H9 (cell line): ENCODE results near the gene FAM110C. TPM values are rescaled to one million over a fixed set of nuclear protein-coding genes. Genes with fewer than 3 reads are reported as not detected.

Experiments used
- DNase-seq: peaks from one replicate; pipeline ENCODE4 v3.0.0-alpha.2; 2017
- H2AFZ ChIP-seq: one replicate; pipeline ENCODE4 v1.6.1; 2013; ENCODE audit warnings: mild to moderate bottlenecking, low read length, control low read depth, moderate library complexity
- H2AK5ac ChIP-seq: 2 replicates; pipeline ENCODE4 v1.6.1; 2013; ENCODE audit warnings: low read length, control low read depth, mixed read lengths; ENCODE audit not compliant: insufficient read length
- H2BK120ac ChIP-seq: one replicate; pipeline ENCODE4 v1.6.1; 2013; ENCODE audit warnings: low read depth, mild to moderate bottlenecking, low read length, control low read depth, inconsistent platforms; ENCODE audit not compliant: poor library complexity, severe bottlenecking
- H2BK12ac ChIP-seq: 2 replicates; pipeline ENCODE4 v1.6.1; 2013; ENCODE audit warnings: low read length, control low read depth, mixed read lengths, low read depth; ENCODE audit not compliant: insufficient read length
- H2BK15ac ChIP-seq: 2 replicates; pipeline ENCODE4 v1.6.1; 2013; ENCODE audit warnings: low read depth, low read length, control low read depth
- H2BK20ac ChIP-seq: one replicate; pipeline ENCODE4 v1.6.1; 2013; ENCODE audit warnings: low read depth, mild to moderate bottlenecking, low read length, control low read depth, inconsistent platforms; ENCODE audit not compliant: poor library complexity, severe bottlenecking
- H2BK5ac ChIP-seq: 2 replicates; pipeline ENCODE4 v1.6.1; 2013; ENCODE audit warnings: low read length, control low read depth, mixed read lengths; ENCODE audit not compliant: insufficient read length
- H3K14ac ChIP-seq: 2 replicates; pipeline ENCODE4 v1.6.1; 2013; ENCODE audit warnings: low read length, control low read depth; ENCODE audit not compliant: insufficient read depth
- H3K18ac ChIP-seq: 2 replicates; pipeline ENCODE4 v1.6.1; 2013; ENCODE audit warnings: low read depth, mild to moderate bottlenecking, mixed read lengths, low read length, control low read depth; ENCODE audit not compliant: insufficient read length
- H3K23ac ChIP-seq: 2 replicates; pipeline ENCODE4 v1.6.1; 2013; ENCODE audit warnings: low read length, control low read depth, mixed read lengths, low read depth; ENCODE audit not compliant: insufficient read length
- H3K23me2 ChIP-seq: 2 replicates; pipeline ENCODE4 v1.6.1; 2013; ENCODE audit warnings: low read depth, mild to moderate bottlenecking, mixed read lengths, low read length, control low read depth; ENCODE audit not compliant: insufficient read length, poor library complexity, severe bottlenecking
- H3K27ac ChIP-seq: 2 replicates; pipeline ENCODE4 v1.5.1; 2013; ENCODE audit warnings: low read length, control low read depth, mixed read lengths, low read depth; ENCODE audit not compliant: insufficient read length
- H3K27me3 ChIP-seq: 2 replicates; pipeline ENCODE4 v1.6.1; 2013; ENCODE audit warnings: low read length, control low read depth, inconsistent platforms; ENCODE audit not compliant: insufficient read depth
- H3K4ac ChIP-seq: 2 replicates; pipeline ENCODE4 v1.6.1; 2013; ENCODE audit warnings: low read depth, mild to moderate bottlenecking, control low read depth, inconsistent platforms, low read length, moderate library complexity
- H3K4me1 ChIP-seq: 2 replicates; pipeline ENCODE4 v1.6.1; 2013; ENCODE audit warnings: low read length, control low read depth, inconsistent platforms; ENCODE audit not compliant: insufficient read depth
- H3K4me2 ChIP-seq: 2 replicates; pipeline ENCODE4 v1.6.1; 2013; ENCODE audit warnings: low read length, control low read depth, mixed read lengths; ENCODE audit not compliant: insufficient read length, insufficient read depth
- H3K56ac ChIP-seq: 2 replicates; pipeline ENCODE4 v1.6.1; 2013; ENCODE audit warnings: low read depth, mild to moderate bottlenecking, mixed read lengths, low read length, control low read depth; ENCODE audit not compliant: insufficient read length
- H3K79me1 ChIP-seq: 2 replicates; pipeline ENCODE4 v1.6.1; 2013; ENCODE audit warnings: low read depth, mild to moderate bottlenecking, moderate library complexity, low read length, control low read depth, inconsistent platforms; ENCODE audit not compliant: insufficient read depth, poor library complexity, severe bottlenecking
- H3K79me2 ChIP-seq: 2 replicates; pipeline ENCODE4 v1.6.1; 2013; ENCODE audit warnings: low read length, control low read depth, inconsistent platforms; ENCODE audit not compliant: insufficient read depth
- H3K9ac ChIP-seq: 2 replicates; pipeline ENCODE4 v1.6.1; 2013; ENCODE audit warnings: low read length, control low read depth, mixed read lengths; ENCODE audit not compliant: insufficient read length; ENCODE audit errors: extremely low read depth
- H3K9me3 ChIP-seq: one replicate; pipeline ENCODE4 v1.6.1; 2013; ENCODE audit warnings: low read depth, low read length, inconsistent platforms; ENCODE audit not compliant: control insufficient read depth
- H3T11ph ChIP-seq: one replicate; pipeline ENCODE4 v1.6.1; 2013; ENCODE audit warnings: mild to moderate bottlenecking, low read length, control low read depth, inconsistent platforms
- H4K20me1 ChIP-seq: one replicate; pipeline ENCODE4 v1.6.1; 2013; ENCODE audit not compliant: control insufficient read depth, insufficient read length, insufficient read depth
- H4K5ac ChIP-seq: 2 replicates; pipeline ENCODE4 v1.6.1; 2013; ENCODE audit warnings: low read depth, mild to moderate bottlenecking, mixed read lengths, low read length, control low read depth; ENCODE audit not compliant: insufficient read length
- H4K8ac ChIP-seq: replicated peaks from 2 replicates; pipeline ENCODE4 v1.6.1; 2013; ENCODE audit warnings: low read length, control low read depth, mixed read lengths, low read depth; ENCODE audit not compliant: insufficient read length
- H4K91ac ChIP-seq: 2 replicates; pipeline ENCODE4 v1.6.1; 2013; ENCODE audit warnings: low read depth, mild to moderate bottlenecking, moderate library complexity, mixed read lengths, low read length, control low read depth; ENCODE audit not compliant: insufficient read length
- H3K27ac Mint-ChIP-seq, 3 experiments: 2 replicates in 2 of 3; 3 replicates in 1 of 3; pipeline ENCODE4 v1.8.0; 2020 to 2021; ENCODE audit warnings: mixed read lengths in 3 of 3, mild to moderate bottlenecking in 1 of 3, moderate library complexity in 1 of 3
- H3K27me3 Mint-ChIP-seq: 2 replicates; pipeline ENCODE4 v1.8.0; 2021; ENCODE audit warnings: low read depth, mild to moderate bottlenecking, moderate library complexity, mixed read lengths
- H3K36me3 Mint-ChIP-seq, 3 experiments: 2 replicates in 2 of 3; 3 replicates in 1 of 3; pipeline ENCODE4 v1.8.0; 2020 to 2021; ENCODE audit warnings: low read depth in 3 of 3, mixed read lengths in 3 of 3; ENCODE audit not compliant: insufficient read depth in 1 of 3
- H3K4me1 Mint-ChIP-seq, 2 experiments: 2 replicates each; pipeline ENCODE4 v1.8.0; 2020; ENCODE audit warnings: mixed read lengths in 2 of 2
- H3K4me3 Mint-ChIP-seq, 2 experiments: 2 replicates in 1 of 2; 3 replicates in 1 of 2; pipeline ENCODE4 v1.8.0; 2020 to 2021; ENCODE audit warnings: mild to moderate bottlenecking in 2 of 2, mixed read lengths in 2 of 2, moderate library complexity in 1 of 2
- H3K9me3 Mint-ChIP-seq, 2 experiments: 2 replicates in 1 of 2; 3 replicates in 1 of 2; pipeline ENCODE4 v1.8.0; 2020; ENCODE audit warnings: mild to moderate bottlenecking in 2 of 2, mixed read lengths in 2 of 2, moderate library complexity in 1 of 2
- CTCF ChIP-seq: fragments of 200-600 bp; sonication (generic); conservative IDR thresholded peaks from 3 replicates; pipeline ENCODE4 v1.8.0; 2021; ENCODE audit warnings: antibody characterized with exemption, mild to moderate bottlenecking
- WGBS: extraction: QIAGEN DNeasy Blood & Tissue Kit; methylation state at CpG from one replicate; pipeline ENCODE4 v1.1.7; 2013; ENCODE audit warnings: missing lambda C conversion rate, low lambda C conversion rate, mixed read lengths; ENCODE audit not compliant: insufficient read length; ENCODE audit errors: extremely low coverage; 5-methylcytosine and 5-hydroxymethylcytosine counted together
- total RNA-seq: library from RNA; stranded (reverse); gene quantifications from 2 replicates; pipeline ENCODE4 v1.2.1, GENCODE V29; 2021

The FAM110C gene
- total RNA-seq, 1 experiment from 2014 or later: 3.4 TPM

GRCh38 chr2:19505-19904, 26.8 kb downstream of the FAM110C start:
- H3K27ac Mint-ChIP-seq: no peak overlapping the region
- peaks cover 0 to 2% of the 10 kb centered on the region in 2 experiments; a peak in 3 of 5 replicates for H3K9me3 Mint-ChIP-seq
- Histone ChIP-seq H4K91ac (no peak overlapping the region), H3K4ac (no peak overlapping the region), H2BK12ac (no peak overlapping the region), H3K9ac (no peak overlapping the region), H3K79me2 (no peaks in the 10 kb centered on the region), H2BK120ac (no peak overlapping the region), H3K23me2 (no peaks in the 10 kb centered on the region), H2AK5ac (no peak overlapping the region), H3K27me3 (no peaks in the 10 kb centered on the region), H4K20me1 (no peaks in the 10 kb centered on the region), H3K27ac (no peak overlapping the region), H3T11ph (no peak overlapping the region), H3K56ac (no peak overlapping the region), H3K4me2 (no peak overlapping the region), H2BK20ac (no peak overlapping the region), H3K4me1 (no peaks in the 10 kb centered on the region), H3K18ac (no peak overlapping the region), H3K23ac (no peak overlapping the region), H2BK15ac (no peak overlapping the region), H2BK5ac (no peak overlapping the region), H4K8ac (no peak overlapping the region), H3K14ac (no peak overlapping the region), H2AFZ (no peak overlapping the region), H4K5ac (no peak overlapping the region), H3K79me1 (no peaks in the 10 kb centered on the region), H3K9me3 (no peaks in the 10 kb centered on the region)
- H3K4me1 Mint-ChIP-seq: peaks cover 8 to 11% of the 10 kb centered on the region in 2 experiments
- DNase-seq: no peak
- no peak for TF ChIP-seq CTCF
- H3K36me3 Mint-ChIP-seq: peaks cover 0 to 3% (median 0%) of the 10 kb centered on the region in 3 experiments; a peak in 1 of 7 replicates
- no CpG with 5 or more reads among the region's 5 CpGs for WGBS
- H3K4me3 Mint-ChIP-seq: no peak overlapping the region
- H3K27me3 Mint-ChIP-seq: no peaks in the 10 kb centered on the region; the same call in 1 of the 2 replicates
